BE2C (cell line): ENCODE measurements around the gene CHTOP.

ENCODE experiments used
- DNase-seq: peaks from one replicate; pipeline ENCODE4 v3.0.0-alpha.2; 2020
- H3K27me3 ChIP-seq: fragments of 250-450 bp; sonication (Bioruptor Pico); 2 replicates; pipeline ENCODE4 v1.5.1; 2020; ENCODE audit warnings: mild to moderate bottlenecking
- H3K36me3 ChIP-seq: fragments of 250-450 bp; sonication (Bioruptor Pico); 2 replicates; pipeline ENCODE4 v1.5.1; 2020; ENCODE audit warnings: mild to moderate bottlenecking
- H3K4me1 ChIP-seq: fragments of 250-450 bp; sonication (Bioruptor Pico); 2 replicates; pipeline ENCODE4 v1.5.1; 2020
- H3K4me3 ChIP-seq: 2 replicates; pipeline ENCODE4 v1.5.1; 2011; ENCODE audit warnings: low read depth, low read length
- H3K9me3 ChIP-seq: fragments of 250-450 bp; sonication (Bioruptor Pico); 2 replicates; pipeline ENCODE4 v1.5.1; 2020
- TF ChIP-seq, protein P1 (sequence below): IDR thresholded peaks from 2 replicates; pipeline ENCODE4 v1.5.1; 2012; ENCODE audit warnings: mild to moderate bottlenecking, low read depth, low read length

CHTOP gene

DNA sequence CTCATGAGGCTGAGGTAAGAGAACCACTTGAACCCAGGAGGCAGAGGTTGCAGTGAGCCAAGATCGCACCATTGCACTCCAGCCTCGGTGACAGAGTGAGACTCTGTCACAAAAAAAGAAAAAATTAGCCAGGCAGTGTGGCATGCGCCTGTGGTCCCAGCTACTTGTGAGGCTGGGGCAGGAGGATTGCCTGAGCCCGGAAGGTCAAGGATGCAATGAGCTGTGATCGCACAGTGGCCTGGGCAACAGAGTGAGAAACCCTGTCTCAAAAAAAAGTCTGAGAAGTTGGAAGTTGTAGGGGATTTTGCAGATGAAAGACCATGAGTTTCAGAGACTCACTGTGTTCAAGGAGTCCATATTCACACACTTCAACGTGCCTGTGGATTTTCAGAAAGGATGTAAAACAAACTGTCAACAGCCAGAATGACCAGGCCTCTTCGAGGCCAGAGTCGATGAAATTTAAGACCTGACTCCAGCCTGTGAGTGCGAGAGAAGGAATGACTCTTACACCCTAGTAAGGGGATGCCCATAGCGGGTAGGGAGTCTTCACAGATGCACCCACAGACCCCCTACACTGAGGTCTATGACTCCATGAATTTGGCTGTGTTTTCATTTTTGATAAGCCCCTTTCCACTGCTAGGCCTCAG, 8.8 kb upstream of the CHTOP start:
- DNase-seq, result no peak
- no peaks in the 10 kb centered on the region for H3K36me3 ChIP-seq
- peaks cover 9% of the 10 kb centered on the region for H3K4me1 ChIP-seq
- no peaks in the 10 kb centered on the region for H3K27me3 ChIP-seq
- H3K4me3 ChIP-seq, result no peak overlapping the region
- H3K9me3 ChIP-seq, result no peaks in the 10 kb centered on the region
- TF ChIP-seq, protein P1, sequence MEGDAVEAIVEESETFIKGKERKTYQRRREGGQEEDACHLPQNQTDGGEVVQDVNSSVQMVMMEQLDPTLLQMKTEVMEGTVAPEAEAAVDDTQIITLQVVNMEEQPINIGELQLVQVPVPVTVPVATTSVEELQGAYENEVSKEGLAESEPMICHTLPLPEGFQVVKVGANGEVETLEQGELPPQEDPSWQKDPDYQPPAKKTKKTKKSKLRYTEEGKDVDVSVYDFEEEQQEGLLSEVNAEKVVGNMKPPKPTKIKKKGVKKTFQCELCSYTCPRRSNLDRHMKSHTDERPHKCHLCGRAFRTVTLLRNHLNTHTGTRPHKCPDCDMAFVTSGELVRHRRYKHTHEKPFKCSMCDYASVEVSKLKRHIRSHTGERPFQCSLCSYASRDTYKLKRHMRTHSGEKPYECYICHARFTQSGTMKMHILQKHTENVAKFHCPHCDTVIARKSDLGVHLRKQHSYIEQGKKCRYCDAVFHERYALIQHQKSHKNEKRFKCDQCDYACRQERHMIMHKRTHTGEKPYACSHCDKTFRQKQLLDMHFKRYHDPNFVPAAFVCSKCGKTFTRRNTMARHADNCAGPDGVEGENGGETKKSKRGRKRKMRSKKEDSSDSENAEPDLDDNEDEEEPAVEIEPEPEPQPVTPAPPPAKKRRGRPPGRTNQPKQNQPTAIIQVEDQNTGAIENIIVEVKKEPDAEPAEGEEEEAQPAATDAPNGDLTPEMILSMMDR, result no peak

DNA sequence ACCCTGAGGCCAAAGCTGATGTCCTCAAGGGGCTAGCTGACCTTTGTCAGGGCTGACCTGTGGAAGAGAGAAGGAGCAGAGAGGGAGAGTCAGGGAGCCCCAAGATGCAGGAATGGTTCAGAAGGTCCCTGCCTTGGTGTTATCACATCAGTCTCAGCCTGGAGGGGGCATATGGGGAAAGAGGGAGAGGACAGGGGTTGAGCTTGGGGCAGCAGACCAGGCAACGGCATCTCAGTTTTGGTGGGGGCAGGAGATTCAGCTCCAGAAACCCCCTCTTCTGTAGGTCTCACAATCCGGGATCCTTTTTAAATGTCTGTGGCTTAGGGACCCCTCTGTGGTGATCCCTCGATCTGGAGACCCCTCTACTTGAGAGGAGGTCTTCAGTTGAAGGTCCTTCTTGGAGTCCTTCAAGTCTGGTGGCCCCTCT, 7.4 kb upstream of the CHTOP start:
- Histone ChIP-seq H3K27me3 (no peaks in the 10 kb centered on the region), H3K4me1 (peaks cover 9% of the 10 kb centered on the region), H3K9me3 (no peaks in the 10 kb centered on the region), H3K36me3 (no peaks in the 10 kb centered on the region), H3K4me3 (no peak overlapping the region)
- no peak for DNase-seq
- TF ChIP-seq, protein P1, result no peak

DNA sequence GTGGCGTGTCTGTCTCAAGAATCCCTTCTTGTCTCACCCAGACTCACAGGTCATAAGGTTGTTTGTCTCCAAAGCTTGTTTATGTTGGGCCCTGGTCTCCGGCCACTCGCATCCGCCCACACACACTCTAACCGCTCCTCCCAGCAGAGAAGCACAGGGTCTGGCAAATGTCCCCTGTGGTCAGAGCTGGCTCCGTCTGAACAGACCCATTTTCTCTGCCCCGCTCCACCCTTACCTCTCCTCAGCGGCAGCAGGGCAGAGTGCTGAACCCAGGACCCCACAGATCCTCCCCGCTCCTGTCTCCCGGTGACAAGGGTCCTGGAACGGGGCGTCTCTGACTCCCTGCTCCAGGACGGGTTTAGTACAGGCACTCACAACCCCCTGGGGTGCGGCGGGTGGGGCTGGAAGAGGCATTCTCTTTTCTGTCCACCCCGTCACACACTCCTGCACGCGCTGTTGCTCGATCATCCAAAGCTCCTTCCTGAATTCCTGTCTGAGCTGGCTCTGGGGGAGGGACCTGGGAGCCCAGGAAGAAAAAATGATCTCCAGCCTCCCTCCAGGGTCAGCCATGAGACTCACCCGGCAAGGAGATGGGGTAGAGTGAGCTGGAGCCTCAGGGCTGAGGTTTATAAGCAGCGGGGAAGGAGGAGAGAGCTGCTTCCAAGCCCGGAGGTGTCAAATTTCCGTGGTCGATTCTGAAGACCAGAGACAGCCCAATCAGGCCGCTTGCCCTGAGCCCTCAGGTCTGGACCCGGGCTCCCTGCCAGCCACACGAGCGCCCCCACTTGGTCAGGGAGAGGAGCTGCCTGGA, 6.8 kb upstream of the CHTOP start, which contains the start of gene S100A13:
Gene S100A13, minus strand, starts transcription at position 602 of the 811 bp plus-strand sequence. CDS start 1,033 bp downstream, outside the sequence.
- TF ChIP-seq, protein P1, result peak; percentile 38
- no peaks in the 10 kb centered on the region for H3K9me3 ChIP-seq
- H3K27me3 ChIP-seq, result no peaks in the 10 kb centered on the region
- H3K4me1 ChIP-seq, result peaks cover 9% of the 10 kb centered on the region
- DNase-seq, result peak; percentile 43
- no peak within 1 kb of the TSS for H3K4me3 ChIP-seq
- H3K36me3 ChIP-seq, result no peaks in the 10 kb centered on the region

DNA sequence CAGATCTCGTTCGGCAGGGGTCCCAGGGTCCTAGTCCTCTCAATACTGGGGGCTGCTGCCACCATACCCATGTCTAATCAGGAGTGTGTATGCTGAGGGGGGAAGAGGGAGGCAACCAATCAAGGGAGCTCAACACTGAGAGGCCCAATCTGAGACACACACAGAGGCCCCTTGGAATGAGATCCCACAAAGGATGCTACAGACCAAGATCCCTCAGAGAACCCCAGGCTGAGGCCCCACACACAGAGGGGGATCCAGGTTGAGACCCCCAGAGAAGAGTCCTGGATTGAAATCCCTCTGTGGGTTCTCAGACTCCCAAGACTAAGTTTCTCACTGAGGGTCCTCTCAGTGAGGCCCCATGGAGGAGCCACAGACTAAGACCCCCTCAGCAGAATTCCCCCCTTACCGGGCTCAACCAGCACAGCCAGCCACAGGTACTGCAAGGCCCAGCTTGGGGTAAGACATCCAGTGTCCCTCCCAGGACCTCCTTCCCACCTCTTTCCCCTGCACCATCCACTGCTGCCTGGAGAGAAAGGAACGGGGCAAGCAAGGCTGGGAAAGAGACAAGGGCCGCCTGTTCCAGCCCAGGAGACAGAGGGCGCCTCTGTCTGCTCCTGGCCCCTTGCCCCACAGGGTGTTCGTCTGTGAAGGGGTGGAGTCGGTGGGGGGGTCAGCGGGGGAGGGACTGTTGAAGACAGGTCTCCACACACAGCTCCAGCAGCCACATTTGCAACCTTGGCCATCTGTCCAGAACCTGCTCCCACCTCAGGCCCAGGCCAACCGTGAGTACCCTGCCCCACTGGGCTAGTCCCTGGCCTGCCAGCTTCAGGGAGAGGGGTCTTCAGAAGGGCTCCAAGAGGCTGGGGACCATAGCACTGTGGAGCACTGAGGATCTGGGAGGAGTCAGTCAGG, 5.9 kb upstream of the CHTOP start, which contains the start of gene S100A1:
Gene S100A1, plus strand, starts transcription at position 720 of the 912 bp plus-strand sequence. CDS start 2,088 bp downstream, outside the sequence.
- TF ChIP-seq, protein P1, result no peak
- no peaks in the 10 kb centered on the region for H3K36me3 ChIP-seq
- peaks cover 9% of the 10 kb centered on the region for H3K4me1 ChIP-seq
- no peaks in the 10 kb centered on the region for H3K9me3 ChIP-seq
- H3K4me3 ChIP-seq, result no peak within 1 kb of the TSS
- no peaks in the 10 kb centered on the region for H3K27me3 ChIP-seq
- no peak for DNase-seq

DNA sequence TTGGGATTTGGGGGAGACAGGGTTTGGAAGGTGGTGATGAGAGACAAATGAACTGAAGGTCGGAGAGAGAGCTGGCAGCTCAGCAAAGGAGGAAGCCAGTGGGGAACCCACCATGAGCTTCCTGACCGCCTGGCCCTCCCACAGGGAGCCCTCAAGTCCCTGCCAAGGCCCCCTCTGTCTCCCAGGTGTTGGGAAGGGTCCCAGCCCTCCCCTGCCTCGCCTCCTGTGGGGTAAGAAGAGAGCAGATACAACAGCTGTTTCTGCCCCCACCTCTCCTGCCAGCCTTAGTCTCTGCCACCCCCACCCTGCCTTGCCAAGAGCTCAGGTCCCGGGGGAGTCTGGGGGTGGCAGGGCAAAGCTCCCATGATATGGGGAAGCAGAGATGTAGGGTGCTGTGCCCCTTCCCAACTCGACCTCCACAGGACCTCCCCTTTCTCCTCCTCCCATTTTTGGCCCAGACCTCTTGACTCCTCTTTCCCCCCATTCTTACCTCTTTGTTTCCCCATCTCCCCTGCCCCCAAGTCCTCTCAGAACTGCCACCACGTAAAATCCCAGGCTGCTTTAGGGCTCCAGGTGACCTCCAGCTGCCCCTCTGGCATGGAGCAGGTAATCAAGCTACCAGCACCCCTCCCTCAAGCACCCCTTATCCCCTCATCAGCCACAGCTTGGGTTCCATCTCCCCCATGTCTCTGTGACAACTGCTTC, 5.1 kb upstream of the CHTOP start:
- Histone ChIP-seq H3K4me3 (no peak overlapping the region), H3K36me3 (no peaks in the 10 kb centered on the region), H3K9me3 (no peaks in the 10 kb centered on the region), H3K27me3 (no peaks in the 10 kb centered on the region), H3K4me1 (peaks cover 9% of the 10 kb centered on the region)
- no peak for DNase-seq
- TF ChIP-seq, protein P1, result no peak
